GM19351 (cell line): Measurements from ENCODE around the gene DNAAF3.
"Not testable (repeated sequence)": the region's sequence is repeated elsewhere in the genome, so short reads cannot be mapped to it uniquely, and the experiment has no call there.

Source experiments
- ATAC-seq: cut with Tn5 transposase; IDR thresholded peaks from one replicate; pipeline ENCODE4 v1.9.1; 2021; ENCODE audit warnings: mild to moderate bottlenecking, moderate library complexity; ENCODE audit not compliant: unreplicated experiment

DNAAF3 gene

GRCh38 chr19:55176076-55176475 lies 9.7 kb upstream of the DNAAF3 start:
- no peak for ATAC-seq

GRCh38 chr19:55175117-55175867 lies 8.9 kb upstream of the DNAAF3 start:
- ATAC-seq = no peak

DNA sequence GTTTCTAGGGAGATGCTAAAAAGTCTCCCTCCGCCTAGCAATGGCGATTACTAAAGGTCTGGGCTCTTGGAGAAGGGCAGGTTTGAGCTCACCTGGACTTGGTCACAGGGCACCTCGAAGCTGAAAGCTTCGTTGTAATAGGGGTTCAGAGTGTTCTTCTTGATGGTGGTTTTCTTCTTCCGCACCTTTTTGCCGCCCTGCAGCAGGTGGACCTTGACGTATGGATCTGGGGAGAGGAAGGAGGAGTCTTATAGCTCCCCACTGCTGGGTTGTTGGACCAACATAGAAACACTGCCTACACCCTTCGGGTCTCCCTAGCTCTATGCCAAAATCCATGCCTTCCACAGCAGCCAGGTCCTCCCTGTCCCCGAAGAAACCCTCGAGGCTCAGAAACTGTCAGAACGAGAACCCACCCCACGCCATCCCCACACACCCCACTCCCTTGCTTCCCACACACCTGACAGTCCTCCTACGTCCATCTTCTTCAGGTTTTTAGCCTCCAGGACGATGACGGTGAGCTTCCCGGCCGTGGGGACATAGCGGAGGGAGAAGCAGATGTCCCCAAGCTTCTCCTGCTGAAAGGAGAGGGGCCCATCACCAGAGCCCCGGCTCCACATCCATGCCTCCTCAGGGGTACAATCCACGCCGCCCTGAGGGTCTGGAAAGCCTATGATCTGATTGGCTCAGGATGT lies 8.2 kb upstream of the DNAAF3 start:
- ATAC-seq = no peak

GRCh38 chr19:55173714-55174409 lies 7.4 kb upstream of the DNAAF3 start:
- no peak for ATAC-seq

DNA sequence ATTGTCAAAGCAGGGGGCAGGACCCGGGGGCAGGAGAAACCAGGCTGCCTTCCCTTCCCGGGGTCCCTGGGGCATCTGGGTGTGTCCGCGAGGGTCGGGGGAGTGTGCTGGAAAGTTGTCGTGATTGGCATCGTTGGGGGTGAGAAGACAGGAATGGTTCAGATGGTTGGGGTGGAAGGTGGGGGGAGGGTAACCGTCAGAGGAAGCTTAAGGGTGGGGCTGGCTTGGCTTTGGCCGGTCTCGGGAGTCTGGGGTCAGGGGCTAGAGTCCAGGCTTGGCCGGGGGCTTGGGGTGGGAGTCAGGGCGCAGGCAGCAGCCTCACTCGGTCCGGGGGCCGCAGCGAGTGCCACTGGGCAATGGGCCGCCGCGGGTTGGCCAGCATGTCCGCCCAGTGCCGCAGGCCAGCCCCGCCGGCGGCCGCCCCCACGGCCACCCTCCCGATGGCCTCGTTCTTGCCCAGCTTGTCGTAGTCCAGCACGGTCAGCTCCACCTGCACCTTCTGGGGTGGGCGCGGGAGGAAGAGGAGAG lies 6.8 kb upstream of the DNAAF3 start:
- ATAC-seq = no peak

DNA sequence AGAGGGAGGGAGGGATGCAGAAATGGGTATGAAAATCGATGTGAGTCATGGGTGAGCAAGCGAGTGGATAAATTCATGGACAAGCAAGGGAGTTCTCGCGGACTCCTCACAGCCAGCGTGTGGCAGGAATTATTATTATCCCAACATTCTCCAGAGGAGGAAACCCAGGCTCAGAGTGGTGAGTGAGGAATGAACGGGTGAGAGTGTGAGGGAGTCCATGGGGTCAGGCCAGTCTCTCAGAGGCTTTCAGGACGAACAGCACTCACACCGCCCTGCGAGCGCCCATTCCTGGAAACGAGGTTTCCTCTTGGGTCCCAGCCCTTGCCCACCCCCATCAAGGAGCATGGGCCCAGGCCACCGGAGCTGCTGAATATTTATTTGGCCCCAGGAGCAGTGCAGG lies 6.3 kb upstream of the DNAAF3 start:
- ATAC-seq = no peak

DNA sequence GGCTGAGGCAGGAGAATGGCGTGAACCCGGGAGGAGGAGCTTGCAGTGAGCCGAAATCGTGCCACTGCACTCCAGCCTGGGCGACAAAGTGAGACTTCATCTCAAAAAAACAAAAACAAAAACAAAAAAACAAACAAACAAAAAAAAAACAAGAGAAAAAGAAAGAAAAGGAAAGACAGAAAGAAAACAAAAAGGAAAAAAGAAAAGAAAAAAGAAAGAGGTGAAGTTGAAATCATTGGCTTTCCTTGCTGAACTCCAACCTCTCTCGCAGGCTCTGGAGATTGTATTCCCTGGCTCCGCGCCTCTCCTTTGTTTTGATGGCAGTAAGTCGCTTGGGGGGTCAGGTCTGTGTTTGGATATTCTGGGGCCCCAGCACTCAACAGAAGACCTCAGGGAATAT lies 5.9 kb upstream of the DNAAF3 start:
- not testable (repeated sequence) for ATAC-seq

- no peak for ATAC-seq
Observed at GRCh38 chr19:55171440-55171839, 5.0 kb upstream of the DNAAF3 start.

DNA sequence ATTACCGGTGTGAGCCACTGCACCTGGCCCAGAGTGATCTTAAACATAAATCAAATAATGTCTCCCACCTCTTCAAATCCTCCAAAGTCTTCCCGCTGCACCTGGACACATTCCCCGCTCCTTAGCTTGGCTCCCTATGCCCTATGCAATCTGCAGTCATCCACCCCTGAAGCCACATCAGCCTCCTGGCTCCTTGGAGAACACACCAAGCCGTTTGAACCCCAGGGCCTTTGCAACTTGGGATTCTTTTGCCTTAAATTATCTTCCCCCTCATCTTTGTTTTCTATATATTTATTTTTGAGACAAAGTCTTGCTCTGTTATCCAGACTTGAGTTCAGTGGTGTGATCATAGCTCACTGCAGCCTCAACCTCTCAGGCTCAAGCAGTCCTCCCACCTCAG lies 2.7 kb upstream of the DNAAF3 start:
- ATAC-seq = no peak

DNA sequence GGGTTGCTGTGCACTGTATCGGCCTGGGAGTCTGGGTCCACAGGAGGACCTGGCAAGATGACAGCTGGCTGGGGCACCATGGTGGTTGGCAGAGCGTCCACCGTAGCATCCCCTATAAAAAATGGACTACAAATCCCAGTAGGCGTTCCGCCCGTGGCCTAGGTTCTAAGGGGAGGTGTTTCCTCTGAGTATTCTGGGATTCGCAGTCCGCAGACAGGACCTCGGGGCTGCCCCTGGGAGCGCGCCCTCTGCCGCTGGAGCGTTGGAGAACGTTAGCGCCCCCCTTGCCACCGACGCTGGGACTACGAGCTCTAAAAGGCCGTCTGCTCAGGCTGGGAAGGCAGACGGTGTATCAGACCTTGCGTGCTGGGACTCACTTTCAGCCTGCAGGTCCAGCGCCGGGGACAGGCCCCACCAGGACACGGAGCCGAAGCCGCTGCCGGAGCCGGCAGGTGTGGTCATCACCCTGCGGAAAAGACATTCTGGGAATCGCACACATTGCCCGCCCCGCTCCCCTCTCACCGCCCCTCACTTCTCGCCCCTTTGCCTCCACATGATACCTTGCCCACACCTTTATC lies 372 bp downstream of the DNAAF3 start:
- ATAC-seq = no peak

GRCh38 chr19:55161571-55162322 lies 4.7 kb downstream of the DNAAF3 start:
- ATAC-seq = no peak

- no peak for ATAC-seq
Observed at GRCh38 chr19:55160986-55161365, 5.4 kb downstream of the DNAAF3 start.

DNA sequence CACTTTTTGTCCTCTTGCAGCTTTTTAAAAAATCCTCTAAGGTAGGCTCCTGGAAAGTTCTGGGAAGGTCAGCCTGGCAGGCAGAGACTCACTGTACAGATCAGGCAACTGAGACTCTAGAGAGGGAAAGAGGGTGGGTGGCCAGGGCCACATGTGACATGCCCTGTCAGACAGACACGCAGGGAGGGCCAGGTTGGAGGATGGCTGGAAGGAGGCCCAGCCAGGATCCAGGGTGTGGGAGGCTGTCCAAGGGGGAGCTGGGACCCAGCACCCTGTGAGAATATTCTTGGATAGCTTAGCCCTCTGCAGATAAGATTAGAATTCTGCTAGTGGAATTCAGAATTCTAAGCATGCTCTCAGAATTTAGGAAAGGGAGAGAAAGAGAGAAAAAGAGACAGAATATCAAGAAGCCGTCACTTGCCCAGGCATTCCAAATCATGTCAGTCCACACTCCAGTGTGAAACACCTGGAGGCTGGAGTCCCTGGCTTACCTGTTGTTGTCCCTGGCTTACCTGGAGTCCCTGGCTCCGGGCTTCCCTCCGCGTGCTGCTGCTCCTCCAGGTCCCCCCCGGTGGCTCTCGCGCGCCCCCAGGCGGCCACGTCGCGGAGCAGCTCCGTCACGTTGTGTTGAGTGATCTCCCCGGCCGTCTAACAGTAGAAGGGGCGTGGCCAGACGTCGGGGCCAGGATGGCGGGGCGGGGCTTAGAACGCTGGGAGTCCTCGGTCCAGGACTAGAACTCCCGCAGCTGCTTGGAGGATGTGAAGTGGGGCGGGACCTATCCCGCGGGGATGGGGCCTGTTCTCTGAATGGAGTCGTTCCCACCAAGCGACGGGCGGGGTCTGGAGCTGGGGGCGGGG lies 6.1 kb downstream of the DNAAF3 start:
- peak; percentile 62 for ATAC-seq

GRCh38 chr19:55158848-55159749 lies 7.3 kb downstream of the DNAAF3 start:
- no peak for ATAC-seq

DNA sequence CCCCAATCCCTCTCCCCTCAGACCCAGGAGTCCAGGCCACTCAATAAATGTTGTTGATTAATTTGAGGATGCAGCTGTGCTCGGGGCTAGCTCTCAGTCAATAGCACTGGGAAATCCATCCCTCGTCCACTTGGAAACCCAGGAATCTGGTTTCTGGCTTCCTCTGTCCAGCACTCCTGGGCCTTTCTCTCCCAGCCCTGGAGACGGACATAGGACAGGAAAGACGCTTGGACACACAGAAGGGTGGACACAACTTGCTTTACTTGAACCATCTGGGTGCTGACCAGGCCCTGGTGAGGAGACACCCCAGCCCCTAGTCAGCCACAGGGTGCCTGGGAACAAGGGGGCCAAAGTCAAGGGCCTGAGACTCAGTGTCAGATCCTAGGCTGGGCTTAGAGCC lies 8.0 kb downstream of the DNAAF3 start:
- no peak for ATAC-seq

DNA sequence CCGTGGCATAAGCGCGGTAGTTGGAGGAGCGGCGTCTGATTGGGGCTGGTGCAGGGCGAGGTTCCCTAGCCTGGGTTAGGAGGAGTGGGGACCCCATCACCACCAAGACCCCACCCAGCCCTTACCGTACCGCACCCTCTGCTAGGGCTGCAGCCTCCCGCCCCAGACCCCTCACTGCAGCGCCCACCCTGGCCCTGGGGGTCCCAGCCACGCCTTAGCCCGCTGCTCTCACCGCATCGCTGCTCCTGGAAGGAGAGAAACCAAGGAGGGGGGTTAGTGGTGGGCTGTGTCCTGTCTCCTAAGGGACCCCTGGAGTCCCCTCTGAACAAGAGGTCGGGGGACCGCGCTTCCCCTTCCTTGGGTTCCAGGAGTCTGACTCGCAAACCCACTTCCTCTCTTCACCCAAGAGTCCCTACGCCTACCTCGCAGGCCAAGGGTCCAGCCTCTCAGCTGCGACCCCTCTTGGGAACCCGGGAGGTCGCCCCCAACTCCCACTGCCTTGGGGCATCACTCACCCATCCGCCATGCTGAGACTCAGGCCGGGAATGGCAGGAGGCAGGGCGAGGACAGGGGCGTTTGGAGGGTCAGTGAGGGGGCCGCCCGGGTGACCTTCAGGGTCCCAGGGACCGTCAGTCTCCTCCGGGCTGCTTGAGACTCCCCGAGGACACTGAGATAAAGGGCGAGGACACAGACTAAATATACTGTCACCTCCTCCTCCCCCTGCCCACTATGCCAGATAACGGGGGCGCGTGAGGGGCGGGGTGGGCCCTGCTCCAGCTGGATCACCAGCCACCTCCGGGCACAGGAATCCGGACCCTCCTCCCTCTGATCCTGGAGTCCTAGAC lies 9.1 kb downstream of the DNAAF3 start, which contains the start of gene TNNI3:
Gene TNNI3 (minus strand): TSS at position 669 of the 845 bp plus-strand sequence. CDS start 143 bp downstream, at position 526.
- ATAC-seq = no peak

DNA sequence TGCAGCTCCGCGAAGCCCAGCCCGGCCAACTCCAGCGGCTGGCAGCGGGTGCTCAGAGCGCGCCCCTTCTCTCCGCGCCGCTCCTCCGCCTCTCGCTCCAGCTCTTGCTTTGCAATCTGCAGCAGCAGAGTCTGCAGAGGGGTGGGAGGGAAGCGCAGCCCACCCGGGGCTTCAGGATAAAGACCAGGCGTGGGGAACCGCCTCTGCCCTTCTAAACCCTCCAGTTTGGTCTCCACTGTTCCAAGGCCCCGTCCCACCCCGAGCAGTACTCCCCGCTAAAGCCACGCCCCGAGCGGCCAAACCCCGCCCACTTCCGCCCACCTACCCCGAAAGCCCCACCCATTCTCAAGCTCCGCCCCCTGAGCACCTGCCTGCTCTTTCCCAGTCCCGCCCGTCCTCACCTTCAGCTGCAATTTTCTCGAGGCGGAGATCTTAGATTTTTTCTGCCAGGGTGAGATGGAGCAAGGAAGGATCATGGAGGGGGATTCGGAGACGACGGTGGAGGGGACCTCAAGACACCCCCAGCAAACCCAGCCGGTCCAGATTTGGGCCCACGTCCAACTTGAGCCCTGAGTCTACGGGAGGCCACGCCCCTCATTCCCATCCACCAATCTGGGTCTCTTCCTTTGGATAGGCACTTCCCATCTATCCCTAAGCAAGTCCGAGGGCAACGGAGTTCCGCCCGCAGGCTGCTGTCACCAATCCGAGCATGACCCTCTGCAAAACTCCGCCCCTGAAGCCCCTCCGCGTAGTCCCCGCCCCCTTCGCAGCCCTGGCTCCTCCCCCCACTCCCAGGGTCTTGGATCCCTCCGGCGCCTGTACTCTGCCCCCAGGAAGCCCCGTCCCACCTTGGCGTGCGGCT lies 10.0 kb downstream of the DNAAF3 start:
- ATAC-seq = no peak
